Middle frontal gyrus (tissue), 1 donor: ENCODE results near the gene PEAK3.

Source experiments
- DNase-seq: peaks from one replicate; pipeline ENCODE4 v3.0.0-alpha.2; 2015; ENCODE audit warnings: low spot score; ENCODE audit errors: extremely low spot score

Gene PEAK3

GRCh38 chr19:2226051-2226839, 55.7 kb downstream of the PEAK3 start:
- DNase-seq = no peak

- no peak for DNase-seq
Observed at GRCh38 chr19:2225415-2226050, 56.4 kb downstream of the PEAK3 start.

- no peak for DNase-seq
Observed at GRCh38 chr19:2224754-2225349, 57.1 kb downstream of the PEAK3 start.
